H4 (cell line): ENCODE results near the gene RHOF. TPM values are rescaled to one million over a fixed set of nuclear protein-coding genes. Genes with fewer than 3 reads are reported as not detected.
A peak's percentile ranks its signal among the peaks of the same experiment; 100 is the strongest.
"Not testable (repeated sequence)": the region's sequence is repeated elsewhere in the genome, so short reads cannot be mapped to it uniquely, and the experiment has no call there.

Experiments
- DNase-seq: peaks from one replicate; pipeline ENCODE4 v3.0.0-alpha.2; 2015; ENCODE audit warnings: low spot score
- total RNA-seq: library from RNA; depleted of rRNA; stranded (reverse); fragments of >200 nt; shearing (Covaris generic); gene quantifications from 2 replicates; pipeline ENCODE4 v1.2.3, GENCODE V29; 2014

Gene RHOF
- total RNA-seq, 1 experiment from 2014 or later, result 0.99 TPM

- no peak for DNase-seq
Measured at GRCh38 chr12:121792607-121793439, 665 bp downstream of the RHOF start.

- no peak for DNase-seq
Measured at GRCh38 chr12:121791671-121792551, 1.6 kb downstream of the RHOF start.

GRCh38 chr12:121790785-121791184 lies 2.7 kb downstream of the RHOF start:
- DNase-seq, result not testable (repeated sequence)

- DNase-seq, result no peak
Measured at GRCh38 chr12:121789800-121790728, 3.4 kb downstream of the RHOF start.

GRCh38 chr12:121789233-121789781 lies 4.2 kb downstream of the RHOF start:
- no peak for DNase-seq

- DNase-seq, result no peak
Measured at GRCh38 chr12:121788176-121788818, 5.2 kb downstream of the RHOF start.

GRCh38 chr12:121787063-121788025 lies 6.1 kb downstream of the RHOF start:
- no peak for DNase-seq

GRCh38 chr12:121786440-121786825 lies 7.1 kb downstream of the RHOF start:
- peak; percentile 86 for DNase-seq

GRCh38 chr12:121784460-121784859 lies 9.0 kb downstream of the RHOF start:
- peak; percentile 72 for DNase-seq

- DNase-seq, result no peak
Measured at GRCh38 chr12:121783766-121784165, 9.7 kb downstream of the RHOF start.

- DNase-seq, result no peak
Measured at GRCh38 chr12:121781998-121782979, 11.2 kb downstream of the RHOF start.

- DNase-seq, result no peak
Measured at GRCh38 chr12:121781484-121781997, 11.9 kb downstream of the RHOF start.

GRCh38 chr12:121780429-121780828 lies 13.1 kb downstream of the RHOF start:
- DNase-seq, result no peak

GRCh38 chr12:121779422-121779895 lies 14.0 kb downstream of the RHOF start:
- no peak for DNase-seq

- DNase-seq, result no peak
Measured at GRCh38 chr12:121778567-121779421, 14.7 kb downstream of the RHOF start.

GRCh38 chr12:121776190-121777098 lies 17.0 kb downstream of the RHOF start:
- no peak for DNase-seq
